HG02970 (cell line): ENCODE results near the gene RBM47.
A peak's percentile ranks its signal among the peaks of the same experiment; 100 is the strongest.

Experiments used
- ATAC-seq: cut with Tn5 transposase; IDR thresholded peaks from one replicate; pipeline ENCODE4 v1.9.1; 2021; ENCODE audit warnings: mild to moderate bottlenecking, moderate library complexity, moderate number of reproducible peaks; ENCODE audit not compliant: unreplicated experiment, low FRiP score

RBM47 gene

DNA sequence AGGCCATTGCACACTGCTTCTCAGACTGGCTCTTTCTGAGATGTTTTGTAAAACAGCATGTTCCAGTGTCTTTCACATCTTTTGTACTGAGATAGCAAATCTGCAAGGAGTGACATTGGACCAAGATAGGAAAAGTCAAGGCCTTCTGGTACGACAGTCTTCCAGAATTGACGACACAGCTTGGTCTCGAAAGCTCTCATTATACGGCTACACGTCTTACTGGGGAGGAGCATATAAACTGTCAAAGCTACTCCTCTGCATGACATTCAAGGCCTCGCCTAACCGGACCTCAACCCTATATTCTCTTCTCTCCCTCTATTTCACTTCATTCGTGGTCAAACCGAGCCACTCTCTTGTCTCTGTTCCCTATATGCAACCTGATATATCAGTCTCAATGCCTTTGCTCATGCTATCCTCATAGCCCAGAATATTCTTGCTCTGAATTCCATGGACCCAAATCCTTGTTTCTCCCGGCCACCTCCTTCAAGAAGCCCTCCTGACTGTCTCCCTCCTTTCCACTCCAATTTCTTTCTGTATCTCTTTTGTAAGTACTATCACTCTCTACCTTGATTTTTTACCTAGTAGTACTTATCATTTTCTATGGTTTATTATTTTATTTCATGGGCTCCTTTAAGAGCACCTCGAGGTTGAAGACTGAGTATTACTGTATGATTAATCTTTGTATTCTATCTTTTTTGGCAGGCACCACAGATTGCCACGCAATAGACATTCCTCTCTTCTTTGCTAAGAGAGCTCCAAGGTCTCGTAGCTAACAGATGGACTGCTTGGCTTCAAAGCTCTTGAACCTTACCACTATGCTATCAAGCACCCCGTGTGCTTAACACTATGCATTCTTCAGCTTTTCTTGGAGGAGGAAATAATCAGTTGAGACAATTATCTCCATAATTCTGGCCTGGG, 35.1 kb downstream of the RBM47 start:
- ATAC-seq = no peak

DNA sequence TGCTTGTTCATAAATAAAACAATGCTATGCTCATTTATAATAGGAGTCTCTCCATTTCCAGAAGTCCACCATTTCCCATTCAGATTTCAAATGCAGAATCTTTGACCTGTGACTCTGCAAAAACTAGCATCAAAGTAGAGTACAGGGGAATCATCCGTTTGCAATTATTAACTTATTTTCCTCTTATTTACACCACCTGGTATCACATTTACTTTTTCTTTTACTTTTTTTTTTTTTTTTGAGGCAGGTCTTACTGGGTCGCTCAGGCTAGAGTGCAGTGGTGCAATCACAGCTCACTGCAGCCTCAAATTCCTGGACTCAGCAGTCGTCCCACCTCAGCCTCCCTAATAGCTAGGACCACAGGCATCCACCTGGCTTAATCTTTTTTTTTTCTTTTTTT, 37.6 kb downstream of the RBM47 start:
- no peak for ATAC-seq

GRCh38 chr4:40587826-40588225, 41.8 kb downstream of the RBM47 start:
- ATAC-seq = no peak

DNA sequence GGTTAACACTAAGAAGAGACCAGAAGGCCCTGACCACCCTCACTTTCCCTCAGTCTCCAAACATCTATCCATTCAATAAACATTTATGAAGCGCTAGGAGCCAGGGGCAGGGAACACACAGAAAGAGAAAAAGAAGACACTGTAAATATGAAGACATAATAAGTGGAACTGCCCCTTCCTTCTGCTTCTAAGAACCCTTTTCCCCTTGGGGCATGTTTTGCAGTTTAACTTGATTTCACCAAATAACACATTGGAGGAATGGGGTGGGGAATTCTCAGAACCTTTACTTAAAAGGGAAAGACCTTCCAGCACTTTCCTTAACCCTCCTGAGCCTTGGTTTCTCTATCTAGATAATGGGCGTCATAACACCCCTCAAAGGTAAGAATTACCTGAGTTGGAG, 42.3 kb downstream of the RBM47 start:
- ATAC-seq = no peak

- no peak for ATAC-seq
These were observed 42.9 kb downstream of the RBM47 start for GRCh38 chr4:40586729-40587128.

- no peak for ATAC-seq
These were observed 43.6 kb downstream of the RBM47 start for GRCh38 chr4:40586034-40586433.

GRCh38 chr4:40585201-40585799, 44.4 kb downstream of the RBM47 start:
- ATAC-seq = no peak

DNA sequence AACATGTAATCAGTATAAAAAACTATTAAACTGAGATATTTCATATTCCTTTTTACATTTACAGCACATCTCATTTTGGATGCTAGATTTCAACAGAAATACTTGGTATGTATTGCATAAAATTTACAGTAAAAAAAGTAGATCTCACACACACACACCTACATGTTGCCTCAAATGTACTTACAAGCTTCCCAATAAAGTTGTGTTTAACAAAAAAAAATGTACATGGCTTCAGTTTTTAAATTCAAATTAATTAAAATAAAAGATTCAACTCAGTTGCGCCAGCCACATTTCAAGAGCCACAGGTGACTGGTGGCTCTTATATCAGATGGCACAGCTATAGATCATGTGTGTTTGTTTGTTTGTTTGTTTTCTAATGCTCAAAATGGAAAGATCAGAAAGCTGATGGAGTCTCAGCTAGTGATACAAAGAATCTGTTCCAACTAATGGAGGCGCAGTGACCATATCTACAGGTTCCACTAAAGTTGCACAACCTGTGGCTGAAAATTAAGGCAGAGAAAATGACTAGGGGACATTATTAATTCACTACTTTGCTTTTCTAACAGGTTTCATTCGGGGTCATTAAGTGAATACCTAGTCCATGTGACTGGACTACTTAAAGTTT, 45.0 kb downstream of the RBM47 start:
- no peak for ATAC-seq

DNA sequence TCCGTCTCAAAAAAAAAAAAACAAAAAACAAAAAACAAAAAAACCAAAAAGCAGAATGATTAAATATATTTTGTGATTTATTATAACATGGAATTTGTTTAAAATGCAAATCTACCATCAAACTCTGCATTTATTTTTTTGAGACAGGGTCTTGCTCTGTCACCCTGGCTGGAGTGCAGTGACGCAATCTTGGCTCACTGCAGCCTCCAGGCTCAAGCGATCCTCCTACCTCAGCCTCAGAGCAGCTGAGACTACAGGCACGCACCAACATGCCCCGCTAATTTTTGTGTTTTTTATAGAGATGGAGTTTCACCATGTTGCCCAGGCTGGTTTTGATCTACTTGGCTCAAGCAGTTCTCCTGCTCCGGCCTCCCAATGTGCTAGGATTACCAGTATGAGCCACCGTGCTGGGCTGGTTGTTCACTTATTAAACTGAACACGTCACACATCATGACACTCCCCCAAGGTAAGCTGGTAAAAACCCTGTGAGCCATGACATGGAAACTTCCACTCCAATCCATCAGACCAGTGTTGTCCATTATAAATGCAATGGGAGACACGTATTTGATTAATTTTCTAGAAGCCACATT, 45.7 kb downstream of the RBM47 start:
- no peak for ATAC-seq

- no peak for ATAC-seq
These were observed 47.3 kb downstream of the RBM47 start for GRCh38 chr4:40582413-40582812.

GRCh38 chr4:40581254-40582140, 48.2 kb downstream of the RBM47 start:
- no peak for ATAC-seq

GRCh38 chr4:40579983-40580382, 49.7 kb downstream of the RBM47 start:
- ATAC-seq = no peak

DNA sequence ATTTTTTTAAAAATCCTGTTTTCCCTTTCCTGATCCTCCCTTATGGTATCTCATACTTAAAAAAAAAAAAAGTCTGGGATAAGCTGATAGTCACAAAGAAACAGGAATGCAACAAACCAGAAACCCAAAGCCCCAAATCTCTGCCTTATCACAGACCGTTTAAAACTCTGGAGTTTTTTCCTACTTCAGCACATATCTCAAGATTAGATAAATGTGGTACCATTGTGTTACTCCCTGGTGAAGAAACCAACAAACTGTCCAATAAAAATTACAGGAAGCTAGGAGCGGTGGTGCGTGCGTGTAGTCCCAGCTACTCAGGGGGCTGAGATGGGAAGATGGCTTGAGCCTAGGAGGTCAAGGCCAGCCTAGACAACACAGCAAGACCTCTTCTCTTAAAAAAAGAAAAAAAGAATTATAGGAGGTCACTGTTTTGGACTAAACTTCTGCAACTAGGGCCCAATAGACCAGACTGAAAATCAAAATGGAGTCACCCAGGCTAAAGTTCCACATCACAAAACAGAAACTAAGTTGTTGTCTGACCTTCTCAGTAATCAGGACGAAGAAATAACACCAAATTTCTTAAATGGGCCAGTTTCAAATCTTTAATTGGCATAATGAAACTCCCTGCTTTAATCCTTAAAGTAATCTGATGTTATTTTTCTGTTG, 51.9 kb downstream of the RBM47 start:
- ATAC-seq = no peak

- peak; percentile 72 for ATAC-seq
These were observed 52.8 kb downstream of the RBM47 start for GRCh38 chr4:40576651-40577480.

- ATAC-seq = no peak
These were observed 53.8 kb downstream of the RBM47 start for GRCh38 chr4:40575846-40576245.

DNA sequence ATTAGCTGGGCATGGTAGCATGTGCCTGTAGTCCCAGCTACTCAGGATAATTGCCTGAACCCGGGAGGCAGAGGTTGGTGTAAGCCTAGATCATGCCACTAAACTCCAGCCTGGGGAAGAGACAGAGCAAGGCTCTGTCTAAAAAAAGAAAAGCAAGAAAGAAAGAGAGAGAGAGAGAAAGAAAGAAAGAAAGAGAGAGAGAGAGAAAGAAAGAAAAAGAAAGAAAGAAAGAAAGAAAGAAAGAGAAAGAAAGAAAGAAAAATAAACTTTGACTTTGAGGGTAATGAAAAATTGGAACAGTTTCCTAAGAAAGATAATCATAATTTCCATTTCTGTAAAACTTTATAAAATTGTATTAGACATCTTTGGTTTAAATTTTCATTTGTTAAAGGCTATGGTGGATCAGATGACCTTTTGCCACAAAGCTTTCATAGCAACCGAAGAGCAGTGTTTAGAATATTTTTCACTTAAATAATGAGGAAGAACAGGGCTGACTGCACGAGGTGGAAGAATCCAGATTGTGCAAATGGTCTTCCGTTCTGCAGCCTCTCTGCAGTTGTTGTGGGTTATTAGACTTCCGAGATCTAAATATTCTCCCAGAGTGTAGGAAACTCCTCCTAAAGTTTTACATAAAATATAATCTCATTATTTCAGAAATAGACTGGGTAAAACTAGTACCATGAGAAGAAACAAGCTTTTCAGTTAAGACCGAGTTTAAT, 55.9 kb downstream of the RBM47 start:
- ATAC-seq = no peak

DNA sequence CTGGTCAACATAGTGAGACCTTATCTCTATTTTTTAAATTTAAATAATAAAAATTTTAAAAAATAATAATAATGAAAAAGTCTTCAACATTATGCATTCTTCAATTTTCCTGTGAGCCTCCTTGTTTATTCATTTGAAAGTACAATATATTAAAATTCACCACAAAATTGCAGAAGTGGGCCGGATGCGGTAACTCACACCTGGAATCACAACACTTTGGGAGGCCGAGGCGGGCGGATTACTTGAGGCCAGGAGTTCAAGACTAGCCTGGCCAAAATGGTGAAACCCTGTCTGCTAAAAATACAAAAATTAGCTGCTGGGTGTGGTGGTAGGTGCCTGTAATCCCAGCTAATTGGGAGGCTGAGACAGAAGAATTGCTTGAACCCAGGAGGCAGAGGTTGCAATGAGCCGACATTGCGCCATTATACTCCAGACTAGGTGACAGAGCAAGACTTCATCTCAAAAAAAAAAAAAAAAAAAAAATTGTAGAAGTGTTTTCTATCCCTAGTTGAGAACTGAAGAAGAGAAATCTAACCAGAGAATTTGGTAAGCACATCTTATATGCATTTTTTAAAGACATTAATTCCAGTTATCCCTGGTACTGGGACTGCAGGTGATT, 56.9 kb downstream of the RBM47 start:
- ATAC-seq = no peak

DNA sequence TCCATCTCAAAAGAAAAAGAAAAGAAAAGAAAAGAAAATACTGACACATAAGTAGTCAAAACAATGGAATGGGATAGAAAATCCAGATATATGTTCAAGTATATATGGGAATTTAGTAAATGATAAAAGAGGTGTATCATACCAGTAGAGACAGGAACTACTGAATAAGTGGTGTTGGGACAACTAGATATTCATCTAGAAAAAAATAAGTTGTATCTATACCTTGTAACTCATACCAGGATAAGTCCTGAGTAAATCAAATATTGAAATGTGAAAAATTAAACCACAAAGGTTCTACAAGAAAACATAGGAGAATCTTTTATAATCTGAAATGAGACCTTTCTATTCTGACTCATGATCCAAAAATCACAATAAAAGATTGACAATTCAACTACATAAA, 58.5 kb downstream of the RBM47 start:
- no peak for ATAC-seq
